HAP-1 (cell line): ENCODE measurements around the gene ANXA6.

Experiments
- DNase-seq, 2 experiments: peaks; one replicate each; pipeline ENCODE4 v3.0.0-alpha.2; 2016 to 2020; ENCODE audit warnings: low spot score in 2 of 2
- H3K27me3 ChIP-seq: fragments of 250-450 bp; sonication (Bioruptor Pico); 2 replicates; pipeline ENCODE4 v1.5.1; 2020; ENCODE audit warnings: low read depth, mild to moderate bottlenecking, moderate library complexity
- H3K36me3 ChIP-seq: fragments of 250-450 bp; sonication (Bioruptor Pico); replicated peaks from 2 replicates; pipeline ENCODE4 v1.5.1; 2020; ENCODE audit warnings: mild to moderate bottlenecking
- H3K4me1 ChIP-seq: fragments of 250-450 bp; sonication (Bioruptor Pico); 2 replicates; pipeline ENCODE4 v1.5.1; 2020; ENCODE audit warnings: mild to moderate bottlenecking
- H3K4me3 ChIP-seq: fragments of 250-450 bp; sonication (Bioruptor Pico); 2 replicates; pipeline ENCODE4 v1.5.1; 2020; ENCODE audit warnings: mild to moderate bottlenecking, moderate library complexity
- H3K9me3 ChIP-seq: fragments of 250-450 bp; sonication (Bioruptor Pico); 2 replicates; pipeline ENCODE4 v1.5.1; 2020; ENCODE audit warnings: mild to moderate bottlenecking, moderate library complexity
- in situ Hi-C: fragments of 300-500 bp; cut with MboI; formaldehyde crosslinking; loops from 3 replicates; pipeline ENCODE4 v1.14.3; 2020; ENCODE audit warnings: low sequenced_read_pairs, inconsistent platforms, mixed read lengths

ANXA6 gene

GRCh38 chr5:151173711-151174611, 16.4 kb upstream of the ANXA6 start:
- H3K27me3 ChIP-seq: no peaks in the 10 kb centered on the region
- no peak for DNase-seq
- H3K36me3 ChIP-seq: no peaks in the 10 kb centered on the region
- H3K9me3 ChIP-seq: no peaks in the 10 kb centered on the region
- no peak overlapping the region for H3K4me3 ChIP-seq
- no peaks in the 10 kb centered on the region for H3K4me1 ChIP-seq
- in situ Hi-C loops: loop anchor here (25.0 kb wide), 1 partner anchor 387 kb away; the partner anchor contains the start of gene SMIM3

- H3K4me1 ChIP-seq: no peaks in the 10 kb centered on the region
- in situ Hi-C loops: loop anchor here (25.0 kb wide), 1 partner anchor 384 kb away; the partner anchor contains the start of gene SMIM3
- H3K4me3 ChIP-seq: no peak overlapping the region
- no peaks in the 10 kb centered on the region for H3K27me3 ChIP-seq
- no peaks in the 10 kb centered on the region for H3K36me3 ChIP-seq
- no peaks in the 10 kb centered on the region for H3K9me3 ChIP-seq
- DNase-seq: no peak
Observed at GRCh38 chr5:151171529-151171928, 13.9 kb upstream of the ANXA6 start.

GRCh38 chr5:151168602-151169344, 11.2 kb upstream of the ANXA6 start:
- H3K36me3 ChIP-seq: no peaks in the 10 kb centered on the region
- in situ Hi-C loops: loop anchor here (10.0 to 25.0 kb wide), 2 partner anchors 114 to 381 kb away; partner anchors contain the start of gene SMIM3
- H3K4me1 ChIP-seq: no peaks in the 10 kb centered on the region
- no peaks in the 10 kb centered on the region for H3K27me3 ChIP-seq
- H3K4me3 ChIP-seq: no peak overlapping the region
- H3K9me3 ChIP-seq: no peaks in the 10 kb centered on the region
- DNase-seq: no peak

DNA sequence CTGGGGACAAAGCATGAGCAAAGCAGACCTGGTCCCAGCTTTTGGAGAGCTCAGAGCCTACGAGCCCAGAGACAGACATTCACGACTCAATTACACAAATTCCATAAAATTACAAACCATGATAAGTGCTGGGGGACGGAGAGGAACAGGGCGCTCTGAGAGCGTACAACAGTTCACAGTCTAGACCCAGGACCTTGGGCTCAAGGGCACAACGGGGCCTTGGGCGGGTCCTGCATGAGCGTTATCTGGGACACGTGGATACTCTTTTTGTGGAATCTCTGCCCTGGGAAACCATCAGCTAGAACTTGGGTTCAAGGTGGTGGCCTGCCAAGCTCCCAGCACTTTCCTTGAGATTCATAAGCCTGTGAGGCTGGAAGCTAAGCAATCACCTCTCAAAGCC, 9.4 kb upstream of the ANXA6 start:
- Histone ChIP-seq H3K4me3 (no peak overlapping the region), H3K36me3 (no peaks in the 10 kb centered on the region), H3K9me3 (no peaks in the 10 kb centered on the region), H3K27me3 (no peaks in the 10 kb centered on the region), H3K4me1 (no peaks in the 10 kb centered on the region)
- no peak for DNase-seq
- in situ Hi-C loops: loop anchor here (10.0 to 25.0 kb wide), 2 partner anchors 112 to 380 kb away; partner anchors contain the start of gene SMIM3

DNA sequence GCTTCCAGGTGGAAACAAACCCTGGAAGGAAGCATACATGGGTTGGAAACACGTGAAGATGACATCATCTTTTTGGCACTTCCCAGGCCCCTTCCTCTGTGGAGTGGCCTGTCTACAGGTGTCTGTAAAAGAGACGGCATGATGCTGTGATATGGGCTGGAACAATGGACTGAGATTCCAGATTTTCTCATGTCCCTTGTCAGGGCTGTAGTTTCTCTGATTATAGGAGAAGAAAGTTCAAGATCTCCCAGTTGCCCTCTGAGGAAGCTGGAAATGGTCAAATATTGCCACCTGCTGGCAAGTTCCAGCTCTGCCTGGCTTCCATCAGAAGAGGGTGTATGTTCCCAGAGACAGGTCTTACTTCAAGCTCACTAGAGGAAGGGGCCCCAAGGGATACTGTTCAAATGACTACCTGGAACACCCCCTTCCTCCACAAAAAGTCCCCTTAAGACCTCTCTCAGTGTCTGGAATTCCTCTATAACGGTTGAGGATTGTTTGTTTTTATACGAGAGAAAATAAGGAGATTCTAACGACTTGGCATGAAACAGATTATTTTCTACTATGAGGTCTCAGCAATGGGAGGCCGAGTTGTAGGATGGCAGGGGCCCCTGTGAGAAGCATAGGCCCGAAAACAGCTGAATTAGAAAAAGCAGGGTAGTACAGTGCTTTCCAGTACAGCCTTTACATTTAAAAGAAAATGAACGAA, 7.3 kb upstream of the ANXA6 start:
- H3K27me3 ChIP-seq: no peaks in the 10 kb centered on the region
- in situ Hi-C loops: loop anchor here (5.0 to 25.0 kb wide), 3 partner anchors 38 to 378 kb away; partner anchors contain the start of gene SMIM3
- no peaks in the 10 kb centered on the region for H3K36me3 ChIP-seq
- no peak overlapping the region for H3K4me3 ChIP-seq
- no peaks in the 10 kb centered on the region for H3K4me1 ChIP-seq
- peak; percentile 65 to 80 for DNase-seq
- no peaks in the 10 kb centered on the region for H3K9me3 ChIP-seq

DNA sequence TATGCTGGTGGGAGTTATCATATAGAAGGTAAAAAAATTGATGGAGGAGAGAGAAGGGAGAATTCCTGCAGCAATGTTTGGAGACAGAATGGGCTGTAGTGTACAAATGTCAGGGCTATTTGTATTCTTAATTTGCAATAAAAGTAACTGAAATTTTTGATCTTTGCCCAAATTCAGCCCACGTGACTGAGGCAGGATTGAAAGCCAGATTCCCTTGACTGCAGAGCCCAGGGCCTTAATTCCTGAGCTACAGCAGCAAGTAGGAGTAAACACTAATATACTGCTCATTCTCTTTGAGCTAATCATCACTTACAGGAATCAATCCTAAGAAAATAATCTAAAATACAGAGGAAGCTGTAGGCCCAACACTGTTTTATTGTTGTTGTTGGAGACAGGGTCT, 5.2 kb upstream of the ANXA6 start:
- DNase-seq: no peak
- in situ Hi-C loops: loop anchor here (5.0 to 25.0 kb wide), 3 partner anchors 35 to 375 kb away; partner anchors contain the start of gene SMIM3
- H3K4me3 ChIP-seq: no peak overlapping the region

DNA sequence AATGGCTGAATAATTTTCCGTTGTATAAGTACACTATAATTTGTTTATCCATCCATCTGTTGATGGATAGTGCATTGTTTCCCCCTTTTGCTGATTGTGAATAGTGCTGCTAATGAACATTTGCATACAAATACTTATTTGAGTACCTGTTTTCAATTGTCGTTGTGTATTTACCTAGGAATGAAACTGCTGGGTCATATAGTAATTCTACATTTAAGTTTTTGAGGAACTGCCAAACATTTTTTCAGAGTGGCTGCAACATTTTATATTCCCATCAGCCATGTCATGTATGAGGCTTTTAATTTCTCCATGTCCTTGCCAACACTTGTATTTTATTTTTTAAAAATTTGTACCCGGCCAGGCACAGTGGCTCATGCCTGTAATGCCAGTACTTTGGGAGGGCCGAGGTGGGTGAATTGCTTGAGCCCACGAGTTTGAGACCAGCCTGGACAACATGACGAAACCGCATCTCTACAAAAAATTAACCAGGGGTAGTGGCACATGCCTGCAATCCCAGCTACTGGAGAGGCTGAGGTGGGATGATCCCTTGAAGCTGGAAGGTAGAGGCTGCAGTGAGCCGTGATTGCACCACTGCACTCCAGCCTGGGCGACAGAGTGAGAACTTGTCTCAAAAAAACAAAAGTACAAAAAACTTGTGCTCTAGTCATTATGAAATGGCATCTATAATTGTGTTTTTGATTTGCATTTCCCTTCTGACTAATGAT, 2.2 kb upstream of the ANXA6 start:
- Histone ChIP-seq H3K27me3 (no peaks in the 10 kb centered on the region), H3K4me1 (peaks cover 12% of the 10 kb centered on the region), H3K36me3 (no peaks in the 10 kb centered on the region; the same call in 1 of the 2 replicates), H3K9me3 (no peaks in the 10 kb centered on the region), H3K4me3 (no peak overlapping the region)
- DNase-seq: no peak
- in situ Hi-C loops: loop anchor here (5.0 to 25.0 kb wide), 3 partner anchors 33 to 373 kb away; partner anchors contain the start of gene SMIM3

More for the DNA sequence above, 5.2 kb upstream of the ANXA6 start:
- Histone ChIP-seq H3K27me3 (no peaks in the 10 kb centered on the region), H3K36me3 (no peaks in the 10 kb centered on the region), H3K4me1 (peaks cover 4% of the 10 kb centered on the region), H3K9me3 (no peaks in the 10 kb centered on the region)

DNA sequence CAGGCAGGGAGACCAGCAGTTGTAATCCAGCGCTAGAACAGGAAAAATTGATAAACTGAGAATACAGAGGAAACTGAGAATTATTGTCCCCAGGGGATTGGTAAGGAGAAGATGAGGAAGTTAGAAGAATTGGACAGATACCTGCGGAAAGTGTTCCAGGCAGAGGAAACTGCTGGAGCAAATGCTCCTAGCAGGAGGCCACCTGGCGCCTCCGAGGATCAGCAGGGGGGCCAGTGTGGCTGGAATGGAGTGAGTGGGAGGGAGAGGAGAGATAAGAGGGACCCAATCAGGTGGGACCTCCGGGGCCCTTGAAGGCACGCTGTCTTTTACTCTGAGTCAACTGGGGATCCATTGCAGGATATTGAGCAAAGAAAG, 695 bp upstream of the ANXA6 start:
- DNase-seq: no peak
- Histone ChIP-seq H3K36me3 (no peaks in the 10 kb centered on the region; the same call in 1 of the 2 replicates), H3K4me3 (peak overlapping the region; percentile 73), H3K9me3 (no peaks in the 10 kb centered on the region), H3K4me1 (peaks cover 12% of the 10 kb centered on the region), H3K27me3 (no peaks in the 10 kb centered on the region)
- in situ Hi-C loops: loop anchor here (25.0 kb wide), 1 partner anchor 371 kb away; the partner anchor contains the start of gene SMIM3

- H3K36me3 ChIP-seq: no peaks in the 10 kb centered on the region; the same call in 1 of the 2 replicates
- H3K9me3 ChIP-seq: no peaks in the 10 kb centered on the region
- no peaks in the 10 kb centered on the region for H3K27me3 ChIP-seq
- in situ Hi-C loops: loop anchor here (25.0 kb wide), 1 partner anchor 369 kb away; the partner anchor contains the start of gene SMIM3
- peak in 1 of 2 experiments; percentile 39 for DNase-seq
- H3K4me3 ChIP-seq: peak overlapping the region; percentile 73
- peaks cover 12% of the 10 kb centered on the region for H3K4me1 ChIP-seq
Observed at GRCh38 chr5:151156507-151157420, 815 bp downstream of the ANXA6 start.

GRCh38 chr5:151155775-151156506, 1.6 kb downstream of the ANXA6 start:
- in situ Hi-C loops: loop anchor here (25.0 kb wide), 1 partner anchor 369 kb away; the partner anchor contains the start of gene SMIM3
- H3K4me3 ChIP-seq: peak overlapping the region; percentile 73
- peaks cover 12% of the 10 kb centered on the region for H3K4me1 ChIP-seq
- no peaks in the 10 kb centered on the region for H3K9me3 ChIP-seq
- no peak for DNase-seq
- no peaks in the 10 kb centered on the region for H3K27me3 ChIP-seq
- H3K36me3 ChIP-seq: no peaks in the 10 kb centered on the region; the same call in 1 of the 2 replicates
